ENCODE data around the gene ABI3.

ABI3 gene

DNA sequence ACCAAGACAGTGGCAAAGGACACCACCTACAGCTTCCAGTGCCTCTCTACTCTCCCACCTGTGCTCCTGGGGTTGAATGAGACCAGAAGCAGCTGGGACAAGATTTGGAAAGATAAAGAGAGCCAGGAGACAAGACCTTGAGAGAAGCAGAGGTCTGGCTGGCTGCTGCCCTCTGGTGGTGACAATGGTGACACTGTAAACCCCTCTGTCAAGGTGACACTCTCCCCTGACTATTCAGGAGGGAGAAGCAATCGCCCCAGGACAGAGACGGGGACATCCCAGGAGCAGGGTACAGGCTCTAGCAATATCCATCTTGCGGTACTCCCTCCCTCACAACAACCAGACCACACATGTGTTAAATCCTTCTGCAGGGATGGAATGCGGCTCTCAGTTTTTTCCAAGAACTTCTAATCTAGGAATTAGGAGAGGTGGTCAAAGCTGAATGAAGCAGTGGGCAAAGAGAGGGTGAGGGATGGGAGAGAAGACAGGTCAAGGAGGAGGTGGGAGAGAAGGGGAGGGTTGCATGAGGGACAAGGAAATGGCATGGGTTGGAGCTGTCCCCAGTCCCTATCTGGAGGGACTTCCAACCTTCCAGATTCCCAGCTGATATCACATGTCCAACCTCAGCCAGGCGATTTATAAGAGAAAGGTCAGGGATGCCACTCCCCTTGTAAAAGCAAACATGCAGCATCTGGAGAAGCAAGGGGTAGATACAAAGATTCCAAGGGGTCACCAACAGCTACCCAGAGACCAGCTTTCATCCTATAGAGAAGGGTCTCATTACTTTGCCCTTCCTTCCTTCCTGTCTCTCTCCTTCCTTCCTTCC is 17.1 kb downstream of the ABI3 start:
- peak; percentile 77 for DNase-seq

DNA sequence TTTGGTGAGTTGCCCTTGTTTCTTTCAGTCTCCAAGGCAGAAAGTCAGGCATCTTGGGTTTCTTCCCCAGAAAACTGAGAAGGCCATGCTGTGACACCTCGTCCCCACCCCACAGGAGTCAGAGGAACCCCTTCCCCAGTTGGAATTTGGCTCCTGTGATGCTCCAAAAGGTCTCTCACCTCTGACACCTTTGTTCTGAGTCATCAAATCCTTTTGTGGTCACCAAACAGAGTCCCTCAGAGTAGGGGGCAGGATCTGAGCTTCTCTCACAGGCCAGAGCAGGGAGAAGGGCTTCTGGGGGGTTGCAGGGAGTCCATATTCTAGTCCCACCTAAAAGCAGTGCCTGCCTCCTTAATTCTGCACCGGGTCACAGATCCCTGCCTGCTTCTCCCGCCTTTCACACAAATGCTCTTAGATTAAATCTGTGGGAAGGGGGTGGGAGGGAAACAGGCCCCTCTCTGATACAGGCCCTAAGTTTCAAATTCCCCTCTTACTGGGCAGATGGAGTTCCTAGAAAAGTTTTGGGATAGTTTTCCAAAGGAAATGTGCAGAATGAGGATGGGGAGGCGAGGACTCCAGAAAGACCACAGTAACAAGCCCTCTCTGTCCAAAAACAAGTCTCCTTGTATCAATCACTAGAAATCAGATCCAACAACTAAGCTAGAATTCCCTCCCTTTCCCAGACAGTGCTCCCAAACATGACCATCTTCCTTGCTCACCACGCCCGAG is 18.7 kb downstream of the ABI3 start:
- no peak for DNase-seq

DNA sequence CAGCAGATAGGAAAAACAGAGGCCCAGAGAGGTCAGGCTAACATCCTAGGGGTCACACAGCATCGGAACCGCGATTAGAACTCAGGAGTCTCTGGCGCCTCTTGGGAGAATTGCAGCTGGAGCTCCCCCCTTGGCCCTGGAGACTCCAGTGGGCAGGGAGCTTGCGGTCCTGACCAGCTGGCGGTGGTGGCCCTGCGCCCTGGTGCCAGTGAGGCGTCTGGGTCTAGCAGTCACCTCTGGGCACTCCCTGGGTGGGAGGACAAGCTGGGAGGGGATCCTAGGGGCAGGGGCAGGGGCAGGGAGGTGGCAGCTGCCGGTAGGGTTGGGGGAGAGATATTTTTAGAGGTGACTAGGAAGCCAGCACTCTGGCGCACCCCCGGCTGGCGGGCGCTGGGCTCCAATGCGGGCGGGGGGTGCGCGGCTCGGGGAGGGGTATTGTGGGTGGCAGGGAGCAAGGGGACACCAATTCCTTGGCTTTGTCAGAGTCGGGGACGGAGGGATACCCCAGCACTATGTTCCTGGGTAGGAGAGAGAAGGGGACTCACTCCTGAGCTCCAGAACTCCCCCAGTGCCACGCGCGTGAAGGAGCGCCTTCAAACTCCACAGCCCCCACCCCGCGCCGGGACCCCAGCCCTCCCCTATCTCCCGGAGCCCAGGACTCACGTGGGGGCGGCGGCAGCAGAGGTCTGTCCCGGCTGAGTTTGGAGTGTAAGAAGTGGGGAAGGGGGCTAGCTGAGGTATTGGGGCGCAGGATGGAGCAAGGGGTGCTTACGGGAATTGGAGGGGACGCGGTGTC is 19.5 kb downstream of the ABI3 start:
- no peak for DNase-seq

DNA sequence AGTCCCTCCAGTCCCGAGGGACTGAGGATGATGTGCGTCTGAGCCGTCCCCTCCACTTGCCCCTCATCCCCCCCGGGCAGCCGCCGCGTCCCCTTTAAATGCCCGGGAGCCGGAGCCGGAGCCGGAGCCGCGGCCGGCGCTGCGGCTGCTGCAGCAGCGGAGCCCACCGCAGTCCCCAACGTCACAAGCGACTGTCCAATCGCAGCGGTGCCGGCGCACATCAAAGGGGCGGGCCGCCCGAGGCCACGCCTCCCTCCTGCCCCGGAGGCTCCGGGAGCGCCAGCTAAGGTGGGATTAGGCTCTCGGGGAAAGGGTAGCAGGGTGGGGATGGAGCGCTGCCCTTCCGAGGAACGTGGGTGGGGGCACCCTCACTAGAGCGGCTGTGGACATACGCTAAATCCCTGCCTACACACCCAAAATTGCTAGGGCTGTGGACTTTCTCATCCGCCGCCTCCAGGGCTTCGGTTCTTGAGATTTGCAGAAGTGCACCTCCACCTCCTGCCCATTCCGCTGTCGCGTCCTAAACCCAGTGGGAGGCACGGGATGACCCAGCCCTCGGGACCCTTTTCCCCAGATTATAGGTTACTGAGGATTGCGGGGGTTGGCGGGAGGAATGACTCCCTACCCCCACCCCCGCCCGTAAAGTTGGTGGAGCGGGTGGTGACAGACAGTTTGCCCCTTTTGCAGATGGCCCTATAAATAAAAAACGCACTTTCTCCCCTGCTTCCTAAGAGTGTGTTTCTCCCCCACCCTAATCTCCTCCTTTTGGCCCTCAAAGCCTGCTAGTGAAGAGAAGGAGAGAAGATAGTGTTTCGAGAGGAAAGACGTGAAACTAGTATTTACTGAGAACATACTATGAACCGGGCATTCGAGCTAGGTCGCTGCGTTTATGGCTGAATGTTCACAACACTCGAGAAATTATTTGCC is 20.4 kb downstream of the ABI3 start, which contains the start of gene PHOSPHO1:
TSS of gene PHOSPHO1 (minus strand) at position 152 of the 927 bp plus-strand sequence. CDS start 4,096 bp downstream, outside the sequence.
- peak; percentile 84 for DNase-seq

DNA sequence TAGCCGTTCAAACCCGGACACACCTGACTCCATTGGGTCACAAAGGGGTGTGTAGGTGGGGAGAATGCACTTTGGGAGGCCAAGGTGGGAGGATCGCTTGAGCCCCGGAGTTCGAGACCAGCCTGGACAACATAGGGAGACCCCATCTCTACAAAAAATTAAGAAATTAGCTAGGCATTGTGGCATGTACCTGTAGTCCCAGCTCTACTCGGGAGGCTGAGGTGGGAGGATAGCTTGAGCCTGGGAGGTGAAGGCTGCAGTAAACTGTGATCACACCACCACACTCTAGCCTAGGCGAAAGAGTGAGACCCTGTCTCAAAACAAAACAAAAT is 21.0 kb downstream of the ABI3 start:
- DNase-seq, result no peak

DNA sequence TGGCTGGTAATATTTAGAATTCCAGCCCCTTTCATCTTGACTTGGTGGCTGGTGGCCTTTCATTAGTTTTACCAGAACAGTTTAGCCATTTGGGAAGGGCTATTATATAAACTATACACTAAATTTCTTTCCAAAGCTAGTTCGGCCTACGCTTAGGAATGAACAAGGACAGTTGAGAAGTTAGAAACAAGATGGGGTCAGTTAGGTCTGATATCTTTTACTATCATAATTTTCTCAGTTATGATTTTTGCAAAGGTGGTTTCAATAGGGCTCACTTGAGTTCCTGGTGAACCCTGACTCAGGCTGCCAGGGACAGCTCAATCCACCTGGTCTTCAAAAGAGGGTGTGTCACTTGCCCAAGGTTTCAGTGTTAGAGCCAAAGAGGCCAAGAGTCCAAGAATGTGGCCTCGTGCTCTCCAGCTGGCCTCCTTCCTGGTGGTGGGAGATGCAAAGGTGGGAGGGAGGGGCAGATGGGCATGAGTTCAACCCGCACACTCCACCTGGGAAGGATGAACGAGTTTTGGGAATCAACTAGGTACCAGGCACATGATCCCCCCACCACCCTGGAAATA is 24.1 kb downstream of the ABI3 start:
- no peak for DNase-seq

DNA sequence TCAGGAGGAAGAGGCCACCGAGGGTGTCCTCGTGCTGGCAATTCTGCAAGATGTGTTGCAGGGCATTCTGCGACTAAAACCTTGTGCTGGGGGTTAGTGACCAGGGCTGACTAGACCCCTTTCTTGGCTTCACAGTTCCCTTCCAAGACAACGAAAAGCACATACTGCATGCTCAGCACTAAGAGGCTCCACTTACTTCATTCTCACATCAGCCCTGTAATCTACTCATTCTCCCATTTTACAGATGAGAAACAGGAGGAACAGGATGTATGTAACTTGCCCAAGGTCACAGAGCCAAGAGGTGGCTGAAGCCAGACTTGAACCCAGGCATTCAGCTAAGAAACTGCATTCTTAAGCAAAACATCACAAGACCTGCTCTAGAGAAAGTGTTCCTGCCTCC is 25.4 kb downstream of the ABI3 start:
- no peak for DNase-seq

DNA sequence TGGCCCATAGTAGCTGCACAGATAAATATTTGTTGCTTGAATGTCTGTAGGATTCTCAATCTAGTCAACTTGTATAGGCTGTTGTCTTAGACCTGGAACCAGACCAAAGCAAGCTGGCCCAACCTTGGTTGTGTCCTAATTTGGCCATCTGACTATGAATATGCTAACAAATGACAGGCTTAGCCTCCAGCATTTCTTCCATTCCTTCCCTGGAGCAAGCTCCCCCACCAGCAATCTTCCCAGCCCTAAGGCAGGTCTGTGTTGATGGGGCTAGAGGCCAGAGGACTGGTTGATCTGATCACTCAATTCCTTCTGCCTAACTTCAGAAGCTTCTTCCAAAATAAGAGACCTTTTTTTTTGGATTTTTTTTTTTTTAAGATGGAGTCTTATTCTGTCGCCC is 29.5 kb downstream of the ABI3 start:
- DNase-seq, result no peak

DNA sequence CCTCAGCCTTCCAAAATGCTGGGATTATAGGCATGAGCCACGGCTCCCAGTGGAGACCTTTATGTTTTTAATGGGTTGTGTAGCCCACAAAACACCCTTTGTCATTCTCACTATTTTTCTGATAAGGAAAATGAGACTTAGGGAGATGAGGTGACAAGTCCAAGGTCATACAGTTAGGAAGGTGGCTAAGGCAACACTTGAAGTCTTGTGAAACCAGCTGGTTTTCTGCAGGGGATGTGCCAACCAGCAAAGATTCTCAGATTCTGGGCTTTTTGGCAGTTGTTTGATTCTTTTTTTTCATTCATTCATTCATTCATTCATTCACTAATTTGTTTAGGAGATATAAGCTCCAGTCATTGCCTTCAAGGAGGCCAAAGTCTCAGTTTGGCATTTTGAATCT is 30.1 kb downstream of the ABI3 start:
- no peak for DNase-seq

DNA sequence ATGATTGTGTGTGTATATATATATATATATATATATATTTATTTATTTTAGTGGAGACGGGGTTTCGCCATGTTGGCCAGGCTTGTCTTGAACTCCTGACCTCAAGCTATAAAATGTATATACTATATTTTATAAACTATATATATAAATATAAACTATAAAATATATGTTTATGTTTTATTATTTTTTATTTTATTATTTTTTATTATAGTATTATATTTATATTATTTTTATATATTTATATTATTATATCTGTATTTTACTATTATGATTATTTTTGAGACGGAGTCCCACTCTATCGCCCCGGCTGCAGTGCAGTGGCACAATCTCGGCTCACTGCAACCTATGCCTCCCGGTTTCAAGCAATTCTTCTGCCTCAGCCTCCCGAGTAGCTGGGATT is 30.5 kb downstream of the ABI3 start:
- DNase-seq, result no peak

DNA sequence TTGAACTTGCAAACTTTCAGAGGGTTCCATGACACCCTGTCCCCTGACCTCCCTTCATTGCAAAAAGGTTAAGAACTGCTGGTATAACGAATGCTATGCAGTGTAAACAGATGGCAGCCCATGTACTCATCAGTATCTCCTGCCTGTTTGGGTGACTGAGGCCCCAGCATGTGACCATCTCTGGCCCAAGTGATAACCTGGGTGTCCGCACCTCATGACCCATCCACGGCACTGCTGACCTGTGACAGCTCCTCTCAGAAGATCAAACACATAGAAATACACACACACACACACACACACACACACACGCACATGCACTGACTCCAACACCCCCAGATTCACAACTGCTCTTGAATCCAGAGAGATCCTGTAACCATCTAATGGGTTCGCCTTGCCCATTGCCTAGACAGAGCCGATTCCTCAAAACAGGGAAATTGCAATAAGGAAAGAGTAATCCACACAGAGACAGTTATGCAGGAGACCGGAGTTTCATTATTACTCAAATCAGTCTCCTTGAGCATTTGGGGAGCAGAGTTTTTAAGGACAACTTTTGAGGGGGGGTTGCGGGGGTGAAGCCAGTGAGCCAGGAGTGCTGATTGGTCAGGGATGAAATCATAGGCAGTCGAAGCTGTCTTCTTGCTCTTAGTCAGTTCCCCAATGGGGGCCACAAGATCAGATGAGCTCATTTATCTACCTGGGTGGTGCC is 31.3 kb downstream of the ABI3 start:
- no peak for DNase-seq

DNA sequence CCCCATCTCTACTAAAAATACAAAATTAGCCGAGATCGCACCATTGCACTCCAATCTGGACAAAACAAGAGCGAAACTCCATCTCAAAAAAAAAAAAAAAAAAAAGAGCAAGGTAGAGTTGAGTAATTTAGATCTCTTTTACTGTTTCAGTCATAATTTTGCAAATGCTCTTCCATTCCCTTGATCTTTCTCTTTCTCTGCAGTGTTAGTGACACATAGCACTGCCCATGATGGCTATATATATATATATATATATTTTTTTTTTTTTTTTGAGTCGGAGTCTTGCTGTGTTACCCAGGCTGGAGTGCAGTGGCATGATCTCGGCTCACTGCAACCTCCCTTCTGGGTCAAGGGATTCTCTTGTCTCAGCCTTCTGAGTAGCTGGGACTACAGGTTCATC is 32.3 kb downstream of the ABI3 start:
- no peak for DNase-seq

DNA sequence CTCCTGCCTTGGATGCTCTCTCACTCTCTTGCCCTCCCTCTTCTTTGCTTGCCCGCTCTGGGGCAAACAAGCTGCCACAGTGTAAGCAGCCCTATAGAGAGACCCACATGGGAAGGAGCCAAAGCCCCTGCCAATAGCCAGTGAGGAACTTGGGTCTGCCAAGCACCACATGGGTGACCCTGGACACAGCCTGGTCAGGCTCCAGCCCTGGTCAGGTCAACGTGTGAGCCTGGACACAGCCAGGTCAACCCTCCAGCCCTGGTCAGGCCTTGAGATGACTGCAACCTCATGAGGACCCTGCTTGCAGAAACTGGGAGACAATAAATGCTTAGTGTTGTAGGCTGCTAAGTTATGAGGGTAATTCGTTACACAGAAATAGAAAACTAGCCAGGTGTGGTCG is 34.3 kb downstream of the ABI3 start:
- no peak for DNase-seq

DNA sequence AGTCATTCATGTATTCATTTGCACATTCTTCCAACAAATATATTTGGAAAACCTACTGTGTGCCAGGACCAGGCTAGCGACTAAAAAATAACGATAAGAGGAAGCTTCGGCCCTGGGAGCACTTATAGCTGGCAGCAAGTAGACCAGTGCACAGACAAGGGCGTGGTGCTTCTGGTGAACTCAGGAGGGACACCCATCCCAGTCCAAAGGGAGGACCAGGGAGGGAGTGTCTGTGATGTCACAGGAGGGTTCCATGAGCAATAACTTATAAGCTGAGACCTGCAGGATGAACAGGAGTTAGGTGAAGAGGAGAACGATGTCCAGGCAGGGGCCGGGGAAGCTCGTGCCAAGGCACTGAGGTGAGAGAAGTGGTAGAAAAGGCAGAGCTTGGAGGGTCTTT is 37.4 kb downstream of the ABI3 start:
- DNase-seq, result no peak

DNA sequence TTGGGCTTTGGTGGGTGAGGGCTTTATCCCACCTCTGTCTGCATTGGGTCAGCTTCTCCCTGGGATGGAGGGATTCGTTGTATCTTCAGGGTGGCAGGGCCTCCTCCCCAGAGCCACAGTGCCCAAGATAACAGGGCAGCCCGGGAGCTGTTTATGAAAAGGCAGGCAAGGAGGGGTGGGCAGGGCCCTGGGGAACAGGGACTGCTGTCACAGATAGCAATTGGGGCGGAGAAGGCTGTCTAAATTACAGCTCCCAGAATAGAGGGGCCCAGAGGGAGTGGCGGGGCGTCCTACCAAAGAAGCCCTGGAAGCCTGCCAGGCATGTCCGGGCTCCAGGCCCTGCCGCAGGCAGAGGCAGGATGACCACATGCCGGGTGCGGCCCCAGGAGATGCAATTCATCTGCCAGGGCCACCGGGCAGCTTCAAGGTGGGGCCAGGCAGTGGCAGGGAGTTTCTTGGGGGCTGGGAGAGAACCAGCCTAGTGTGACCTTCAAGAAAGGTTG is 38.8 kb downstream of the ABI3 start:
- no peak for DNase-seq

DNA sequence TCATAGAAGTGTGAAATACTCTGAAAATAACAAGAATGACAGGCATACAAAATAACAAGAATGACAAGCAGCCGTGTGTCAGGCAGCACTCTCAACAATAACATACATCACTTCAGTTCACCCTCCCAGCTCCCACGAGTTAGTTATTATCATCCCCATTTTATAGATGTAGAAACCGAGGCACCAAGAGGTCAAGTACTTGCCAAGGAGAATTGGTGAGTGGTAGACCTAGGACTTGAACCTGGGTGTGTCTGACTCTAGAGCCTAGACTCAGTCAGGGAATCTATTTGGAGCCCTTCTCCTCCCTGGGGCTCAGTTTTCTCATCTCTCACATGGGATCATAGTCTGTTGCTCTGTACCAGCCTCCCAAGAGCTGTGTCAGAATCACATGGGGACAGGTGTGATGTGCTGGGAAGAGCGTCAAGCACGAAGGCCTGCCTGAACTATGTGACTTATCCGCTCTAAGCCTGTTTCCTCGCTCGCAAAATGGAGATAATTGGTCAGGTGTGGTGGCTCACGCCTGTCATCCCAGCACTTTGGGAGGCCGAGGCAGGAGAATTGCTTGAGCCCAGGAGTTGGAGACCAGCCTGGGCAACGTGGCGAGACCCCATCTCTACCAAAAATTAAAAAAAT is 39.5 kb downstream of the ABI3 start:
- no peak for DNase-seq

DNA sequence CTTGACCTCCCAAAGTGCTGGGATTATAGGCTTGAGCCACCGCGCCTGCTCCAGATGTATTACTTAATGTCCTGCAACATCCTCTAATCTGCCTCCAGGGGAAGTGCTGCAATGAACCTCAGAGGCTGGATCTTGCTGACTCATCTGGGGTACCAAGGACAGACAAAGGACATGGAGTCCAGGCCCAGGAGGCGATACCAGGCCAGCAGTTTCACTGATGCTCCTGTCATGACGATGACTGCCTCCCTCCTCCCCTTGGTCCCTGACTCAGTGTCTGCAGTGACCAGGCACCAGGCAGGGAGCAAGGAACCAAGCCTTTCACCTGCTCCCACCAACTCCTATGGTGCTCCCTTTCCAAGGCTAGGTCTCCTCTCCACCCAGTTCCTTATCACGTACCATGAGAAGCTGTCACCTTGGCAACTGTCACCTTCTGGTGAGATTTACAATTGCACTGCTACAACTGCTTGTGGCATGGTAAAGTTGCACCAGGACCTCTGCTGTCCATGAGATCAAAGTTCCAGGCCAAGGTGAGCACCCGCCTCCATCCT is 41.7 kb downstream of the ABI3 start:
- DNase-seq, result no peak

DNA sequence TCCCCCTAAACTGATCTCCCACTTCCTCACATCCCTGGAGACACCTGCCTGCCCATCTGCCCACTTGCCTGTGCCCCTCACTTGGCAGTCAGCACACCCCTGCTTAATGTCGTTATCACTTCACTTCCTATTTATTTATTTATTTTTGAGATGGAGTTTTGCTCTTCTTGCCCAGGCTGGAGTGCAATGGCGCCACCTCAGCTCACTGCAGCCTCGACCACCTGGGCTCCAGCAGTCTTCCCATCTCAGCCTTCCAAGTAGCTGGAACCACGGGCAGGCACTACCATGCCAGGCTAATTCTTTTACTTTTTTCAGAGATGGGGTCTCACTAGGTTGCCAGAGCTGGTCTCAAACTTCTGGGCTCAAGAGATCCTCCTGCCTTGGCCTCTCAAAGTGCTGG is 43.6 kb downstream of the ABI3 start:
- no peak for DNase-seq

DNA sequence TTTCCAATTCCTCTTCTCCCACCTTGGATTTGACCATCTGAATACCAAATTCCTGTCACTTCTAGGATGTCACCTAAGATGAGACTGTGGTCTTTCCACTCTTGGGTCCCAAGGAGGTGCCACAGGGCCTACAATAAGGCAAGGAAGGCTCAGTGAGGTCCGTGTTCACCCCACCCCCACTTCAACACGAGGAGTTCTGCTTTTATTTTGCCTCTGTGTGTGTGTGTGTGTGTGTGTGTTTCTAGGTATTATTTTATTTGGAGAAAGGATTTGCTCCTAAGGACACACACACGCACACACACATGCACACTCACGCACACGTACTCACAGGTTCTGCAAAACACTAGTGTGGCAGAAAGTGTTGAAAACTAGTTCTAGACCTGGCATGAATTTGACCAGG is 44.6 kb downstream of the ABI3 start:
- no peak for DNase-seq

DNA sequence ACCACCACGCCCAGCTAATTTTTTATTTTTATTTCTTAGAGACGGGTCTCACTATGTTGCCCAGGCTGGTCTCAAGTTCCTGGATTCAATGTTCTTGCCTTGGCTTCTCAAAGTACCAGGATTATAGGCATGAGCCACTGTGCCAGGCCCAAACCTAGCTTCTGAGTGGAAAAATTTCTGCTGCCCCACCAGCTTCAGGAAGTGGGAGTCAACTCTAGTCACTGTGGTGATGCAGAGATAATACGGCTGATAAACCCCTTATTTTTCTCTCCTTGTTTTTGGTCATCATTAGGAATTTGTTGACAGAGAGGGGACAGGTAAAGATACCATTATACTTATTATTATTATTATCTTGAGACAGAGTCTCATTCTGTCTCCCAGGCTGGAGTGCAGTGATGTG is 47.9 kb downstream of the ABI3 start:
- DNase-seq, result no peak

DNA sequence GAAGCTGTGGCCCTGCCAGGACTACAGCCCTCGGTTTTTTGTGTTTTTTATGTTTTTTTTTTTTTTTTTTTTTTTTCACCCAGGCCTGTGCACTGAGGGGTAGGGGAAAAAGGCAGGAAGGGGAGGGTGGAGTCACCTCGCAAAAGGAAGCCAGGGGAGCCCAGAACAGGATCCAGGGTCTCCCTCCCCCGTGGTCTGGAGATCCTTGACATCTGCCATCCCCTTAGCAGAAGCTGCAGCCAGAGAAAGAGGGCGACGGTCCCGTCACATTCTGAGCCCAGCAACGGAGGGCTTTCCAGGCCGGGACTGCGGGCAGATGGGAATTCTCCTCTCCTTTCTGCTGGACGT is 49.1 kb downstream of the ABI3 start:
- DNase-seq, result no peak
